ENCODE results near the gene PLK5.
"Not testable (repeated sequence)": the region's sequence is repeated elsewhere in the genome, so short reads cannot be mapped to it uniquely, and the experiment has no call there.

The PLK5 gene, protein sequence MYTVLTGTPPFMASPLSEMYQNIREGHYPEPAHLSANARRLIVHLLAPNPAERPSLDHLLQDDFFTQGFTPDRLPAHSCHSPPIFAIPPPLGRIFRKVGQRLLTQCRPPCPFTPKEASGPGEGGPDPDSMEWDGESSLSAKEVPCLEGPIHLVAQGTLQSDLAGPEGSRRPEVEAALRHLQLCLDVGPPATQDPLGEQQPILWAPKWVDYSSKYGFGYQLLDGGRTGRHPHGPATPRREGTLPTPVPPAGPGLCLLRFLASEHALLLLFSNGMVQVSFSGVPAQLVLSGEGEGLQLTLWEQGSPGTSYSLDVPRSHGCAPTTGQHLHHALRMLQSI

GRCh38 chr19:1523412-1524286 lies at the start of gene PLK5:
Gene PLK5 (plus strand): TSS chr19:1524077. CDS start chr19:1526997, 2,920 bp downstream.
- no peak for DNase-seq

- no peak for DNase-seq
Observed at GRCh38 chr19:1474765-1475351, 49.0 kb upstream of the PLK5 start.

GRCh38 chr19:1475751-1476437 lies 48.0 kb upstream of the PLK5 start:
- DNase-seq: peak; percentile 23

GRCh38 chr19:1477056-1477455 lies 46.8 kb upstream of the PLK5 start:
- DNase-seq: not testable (repeated sequence)

GRCh38 chr19:1478934-1479707 lies 44.8 kb upstream of the PLK5 start, which contains the start of gene C19orf25:
Gene C19orf25 (minus strand): TSS chr19:1479215. CDS start chr19:1478903, 312 bp downstream.
- peak; percentile 93 for DNase-seq

GRCh38 chr19:1481224-1481892 lies 42.5 kb upstream of the PLK5 start:
- DNase-seq: no peak

DNA sequence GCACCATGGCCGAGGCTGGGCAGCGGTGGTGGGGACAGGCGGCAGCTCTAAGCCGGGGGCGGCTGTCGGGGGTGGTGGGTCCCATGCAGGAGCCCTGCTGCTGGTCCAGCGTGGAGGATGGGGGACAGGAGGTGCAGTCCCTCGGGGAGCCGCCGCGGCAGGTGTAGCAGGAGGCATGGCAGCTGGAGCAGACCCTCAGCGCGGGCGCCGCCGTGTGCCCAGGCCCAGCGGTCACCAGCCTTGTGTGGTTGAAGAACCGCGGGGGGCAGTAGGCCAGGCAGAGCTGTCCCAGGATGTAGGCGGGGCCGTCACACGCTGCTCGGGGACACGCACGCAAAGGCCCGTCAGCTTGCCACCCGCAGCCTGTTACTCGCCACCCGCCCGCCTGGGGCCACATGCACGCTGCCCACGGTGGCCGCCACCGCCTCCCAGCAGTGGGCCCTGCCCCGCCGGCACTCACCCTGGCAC lies 42.0 kb upstream of the PLK5 start:
- DNase-seq: no peak

DNA sequence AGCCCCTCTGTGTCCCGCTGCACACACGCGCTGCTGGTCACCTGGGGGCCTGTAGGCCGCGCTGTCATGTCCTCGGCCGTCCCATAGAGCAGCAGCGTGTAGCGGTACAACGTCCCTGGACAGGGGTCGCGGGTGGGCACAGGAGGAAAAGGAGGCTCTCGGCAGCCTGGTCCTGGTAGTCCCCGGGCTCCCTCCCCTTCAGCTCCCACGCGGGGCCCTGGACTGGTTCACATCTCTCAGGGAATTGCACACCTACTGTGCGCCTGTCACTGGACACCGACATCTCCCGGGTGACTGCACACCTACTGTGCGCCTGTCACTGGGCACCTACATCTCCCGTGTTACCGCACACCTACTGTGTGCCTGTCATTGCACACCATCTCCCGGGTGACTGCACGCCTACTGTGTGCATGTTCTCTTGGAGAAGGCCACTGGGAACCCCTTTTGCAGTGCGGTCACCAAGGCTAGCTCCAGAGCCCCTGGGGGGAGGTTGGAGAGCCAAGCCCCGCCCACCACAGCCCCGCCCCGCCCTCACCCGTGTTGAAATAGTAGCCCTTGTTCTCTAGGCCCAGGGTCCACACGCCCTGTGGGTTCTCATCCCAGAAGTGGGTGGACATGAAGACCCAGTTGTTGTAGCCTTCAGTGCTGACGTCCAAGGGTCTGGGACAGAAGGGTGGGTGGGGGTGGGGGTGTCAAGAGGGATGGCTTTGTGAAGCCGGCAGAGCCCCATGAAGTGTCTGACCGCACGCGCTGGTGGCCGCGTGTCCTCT lies 41.3 kb upstream of the PLK5 start:
- no peak for DNase-seq

- DNase-seq: no peak
Observed at GRCh38 chr19:1483131-1483978, 40.5 kb upstream of the PLK5 start.

GRCh38 chr19:1483979-1484428 lies 39.9 kb upstream of the PLK5 start:
- no peak for DNase-seq

- no peak for DNase-seq
Observed at GRCh38 chr19:1486720-1487575, 36.9 kb upstream of the PLK5 start.

- DNase-seq: no peak
Observed at GRCh38 chr19:1487576-1488281, 36.1 kb upstream of the PLK5 start.

GRCh38 chr19:1488282-1488601 lies 35.6 kb upstream of the PLK5 start:
- no peak for DNase-seq

- no peak for DNase-seq
Observed at GRCh38 chr19:1489463-1490310, 34.2 kb upstream of the PLK5 start.

DNA sequence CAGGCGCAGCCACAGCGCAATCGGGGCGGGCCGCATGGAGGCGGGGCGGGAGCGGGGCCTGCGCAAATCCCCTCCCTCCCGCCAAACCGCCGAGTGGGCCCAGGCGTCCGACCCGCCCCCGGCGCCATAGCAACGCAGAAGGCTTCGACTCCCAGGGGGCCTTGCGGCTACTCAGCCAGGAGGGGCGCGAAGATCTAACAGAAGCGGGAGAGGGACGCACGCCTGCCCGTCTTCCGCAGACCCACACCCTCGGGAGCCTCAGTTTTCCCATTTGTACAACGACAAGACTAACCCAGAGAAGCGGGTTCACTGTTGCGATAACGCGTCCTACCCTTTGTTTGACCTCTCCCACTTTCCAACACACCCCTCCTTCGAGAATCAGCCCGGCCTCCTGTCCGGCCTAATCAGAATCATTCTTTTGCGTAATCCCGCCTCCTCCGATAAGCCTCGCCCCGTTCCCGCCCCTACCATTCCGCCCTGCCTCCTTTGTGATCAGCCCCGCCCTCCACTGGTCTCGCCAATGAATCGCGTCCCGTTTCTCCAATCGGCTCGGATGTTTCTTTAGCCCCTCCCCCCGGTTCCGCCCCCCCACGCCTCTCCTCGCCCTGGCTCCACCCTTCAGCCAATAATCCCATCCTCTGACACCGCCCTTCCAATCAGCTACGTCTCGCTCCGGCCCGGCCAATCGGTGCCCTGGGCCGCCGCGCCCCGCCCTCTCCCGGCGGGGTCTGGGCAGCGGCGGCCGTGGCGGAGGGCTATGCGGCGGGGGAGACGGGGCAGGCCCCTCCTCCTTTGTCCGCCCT lies 33.4 kb upstream of the PLK5 start, which contains the start of gene PCSK4:
TSS of gene PCSK4 (minus strand) at position 40 of the 803 bp plus-strand sequence. CDS start at position 36, 4 bp downstream.
- peak; percentile 96 for DNase-seq

All from 8988T (cell line).